Natural killer cell treated with Interleukin-12 subunit alpha and Interleukin-12 subunit beta and Interleukin-15 and Interleukin-18, amount 100 ng/mL, for 72 hours (primary cell): ENCODE data around the gene CGGBP1. TPM values are rescaled to one million over a fixed set of nuclear protein-coding genes. Genes with fewer than 3 reads are reported as not detected.
"Not testable (repeated sequence)": the region's sequence is repeated elsewhere in the genome, so short reads cannot be mapped to it uniquely, and the experiment has no call there.

Experiments
- ATAC-seq, 2 donors: fragments of 150-1000 bp; cut with Tn5 transposase in 1 of 2; sonication (Bioruptor Pico), chemical (Tn5 transposase) in 1 of 2; 2 replicates each; pipeline ENCODE4 v1.10.0; 2021
- DNase-seq: peaks from one replicate; pipeline ENCODE4 v3.0.0; 2022; ENCODE audit warnings: low spot score
- H3K27ac Mint-ChIP-seq, 2 donors: 1 replicate in 1 of 2; 2 replicates in 1 of 2; pipeline ENCODE4 v1.8.0; 2022; ENCODE audit warnings: mixed read lengths in 2 of 2, mild to moderate bottlenecking in 1 of 2, moderate library complexity in 1 of 2
- H3K27me3 Mint-ChIP-seq, 2 donors: 1 replicate in 1 of 2; 2 replicates in 1 of 2; pipeline ENCODE4 v1.8.0; 2022; ENCODE audit warnings: mixed read lengths in 2 of 2
- H3K36me3 Mint-ChIP-seq: one replicate; pipeline ENCODE4 v1.8.0; 2022; ENCODE audit warnings: mixed read lengths
- H3K4me1 Mint-ChIP-seq, 2 donors: 1 replicate in 1 of 2; 2 replicates in 1 of 2; pipeline ENCODE4 v1.8.0; 2022; ENCODE audit warnings: low read depth in 2 of 2, mixed read lengths in 2 of 2, mild to moderate bottlenecking in 1 of 2
- H3K4me3 Mint-ChIP-seq: one replicate; pipeline ENCODE4 v1.8.0; 2022; ENCODE audit warnings: mixed read lengths
- H3K9me3 Mint-ChIP-seq: 2 replicates; pipeline ENCODE4 v1.8.0; 2022; ENCODE audit warnings: mixed read lengths
- total RNA-seq, 2 donors: library from RNA; stranded (reverse); gene quantifications; one replicate each; pipeline ENCODE4 v1.2.3, GENCODE V29; 2022

CGGBP1 gene
- total RNA-seq, 2 donors from 2014 or later = 75.4 to 81.7 TPM

DNA sequence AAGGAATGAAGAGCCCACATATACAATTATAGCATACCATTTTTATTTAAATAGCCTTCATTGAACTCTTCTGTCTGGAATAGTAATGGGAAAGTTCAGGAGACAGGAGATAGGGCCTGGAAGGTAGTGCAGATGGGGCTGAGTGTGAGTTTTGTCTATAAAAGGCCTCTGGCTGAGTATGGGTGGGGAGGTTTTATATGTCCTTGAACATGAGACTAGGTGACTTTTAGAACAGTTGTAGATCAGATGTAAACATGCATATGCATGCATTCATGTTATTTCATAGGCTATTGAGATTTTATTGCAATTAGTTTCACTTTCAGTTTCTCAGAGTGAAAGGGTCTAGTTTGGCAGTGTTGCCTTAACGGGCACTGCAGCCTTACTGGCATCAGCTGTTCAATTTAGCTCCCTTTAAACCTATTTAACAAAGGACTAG, 27.1 kb downstream of the CGGBP1 start:
- H3K9me3 Mint-ChIP-seq = no peaks in the 10 kb centered on the region
- ATAC-seq (peak; percentile 84 to 86), DNase-seq (no peak)
- peak overlapping the region; percentile 73 to 83 for H3K27ac Mint-ChIP-seq
- peak overlapping the region; percentile 81 for H3K4me3 Mint-ChIP-seq
- no peaks in the 10 kb centered on the region for H3K36me3 Mint-ChIP-seq
- peaks cover 14 to 22% of the 10 kb centered on the region in 2 donors for H3K4me1 Mint-ChIP-seq
- no peaks in the 10 kb centered on the region for H3K27me3 Mint-ChIP-seq

DNA sequence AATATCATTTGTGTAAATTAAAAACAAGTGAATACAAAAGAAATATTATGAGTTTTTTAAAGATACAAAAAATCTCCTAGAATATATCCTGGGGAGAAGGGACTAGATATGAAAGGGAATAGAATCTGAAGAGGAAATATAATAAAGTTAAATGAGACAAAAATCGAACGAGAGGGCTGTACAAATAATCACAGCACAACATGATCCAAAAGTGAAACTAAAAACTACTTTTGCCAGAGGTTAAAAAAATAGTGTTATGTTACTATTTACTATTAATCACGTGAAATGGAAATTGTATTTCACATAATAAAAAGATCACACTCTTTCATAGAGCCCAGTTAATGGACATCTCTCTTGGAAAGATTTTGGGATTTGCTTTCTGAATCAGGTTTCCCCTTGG, 28.6 kb downstream of the CGGBP1 start:
- no peaks in the 10 kb centered on the region for H3K9me3 Mint-ChIP-seq
- H3K36me3 Mint-ChIP-seq = no peaks in the 10 kb centered on the region
- ATAC-seq (no peak), DNase-seq (no peak)
- H3K27me3 Mint-ChIP-seq = no peaks in the 10 kb centered on the region
- peaks cover 14 to 22% of the 10 kb centered on the region in 2 donors for H3K4me1 Mint-ChIP-seq
- H3K4me3 Mint-ChIP-seq = peak overlapping the region; percentile 68
- peak overlapping the region; percentile 32 to 49 for H3K27ac Mint-ChIP-seq

DNA sequence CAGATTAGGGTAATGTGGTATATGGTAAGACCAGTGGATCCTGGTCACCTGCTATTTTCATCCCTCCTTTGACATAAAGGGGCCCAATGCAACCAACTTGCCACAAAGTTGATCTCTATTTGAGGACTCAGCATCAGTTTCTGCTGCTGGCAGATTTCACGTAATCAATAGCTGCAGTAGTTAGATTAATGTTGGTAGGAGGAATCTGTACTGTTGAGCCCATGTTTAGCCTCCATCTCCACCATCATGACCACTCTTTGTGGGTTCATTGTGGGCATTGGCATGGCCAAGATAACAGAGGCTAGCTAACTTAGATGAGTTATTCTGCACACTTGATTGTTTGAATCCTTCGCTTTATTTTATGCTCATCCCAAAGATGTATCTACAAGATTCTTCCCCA, 29.9 kb downstream of the CGGBP1 start:
- DNase-seq (no peak), ATAC-seq (no peak)
- Mint-ChIP-seq H3K27ac (no peak overlapping the region), H3K4me3 (no peak overlapping the region), H3K27me3 (peaks cover 0 to under 1% of the 10 kb centered on the region in 2 donors), H3K4me1 (peaks cover 14 to 22% of the 10 kb centered on the region in 2 donors), H3K36me3 (no peaks in the 10 kb centered on the region), H3K9me3 (no peaks in the 10 kb centered on the region)

DNA sequence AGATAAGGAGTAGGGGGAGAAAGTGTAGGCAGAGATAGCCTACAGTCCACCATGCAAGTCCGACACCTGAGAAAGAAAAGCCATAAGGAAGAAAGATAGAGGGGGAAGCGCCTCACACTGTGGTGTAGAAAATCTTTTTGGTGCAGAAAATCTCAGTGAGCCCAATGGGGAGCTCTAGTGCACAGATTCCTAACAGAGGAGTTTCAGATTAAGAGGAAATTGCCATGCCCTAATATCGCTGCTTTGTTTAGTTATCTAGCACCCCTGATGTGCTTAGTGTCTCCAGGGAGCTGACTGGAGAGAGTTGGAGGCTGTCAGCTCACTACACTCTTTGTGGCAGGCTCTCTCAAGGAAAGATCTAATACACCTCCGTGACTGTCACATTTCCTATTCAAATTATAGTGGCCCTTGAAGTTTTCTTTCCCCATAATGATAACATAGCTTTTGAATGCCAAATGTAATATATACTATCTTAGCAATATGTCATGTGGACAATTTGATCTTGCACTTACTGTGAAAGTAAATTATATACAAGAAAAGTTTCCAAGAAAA, 33.7 kb downstream of the CGGBP1 start:
- no peaks in the 10 kb centered on the region for H3K36me3 Mint-ChIP-seq
- DNase-seq = no peak
- H3K27ac Mint-ChIP-seq = no peak overlapping the region
- no peaks in the 10 kb centered on the region for H3K9me3 Mint-ChIP-seq
- no peak overlapping the region for H3K4me3 Mint-ChIP-seq
- ATAC-seq = no peak
- peaks cover 5 to 8% of the 10 kb centered on the region in 2 donors for H3K4me1 Mint-ChIP-seq
- peaks cover 0 to 9% of the 10 kb centered on the region in 2 donors for H3K27me3 Mint-ChIP-seq

DNA sequence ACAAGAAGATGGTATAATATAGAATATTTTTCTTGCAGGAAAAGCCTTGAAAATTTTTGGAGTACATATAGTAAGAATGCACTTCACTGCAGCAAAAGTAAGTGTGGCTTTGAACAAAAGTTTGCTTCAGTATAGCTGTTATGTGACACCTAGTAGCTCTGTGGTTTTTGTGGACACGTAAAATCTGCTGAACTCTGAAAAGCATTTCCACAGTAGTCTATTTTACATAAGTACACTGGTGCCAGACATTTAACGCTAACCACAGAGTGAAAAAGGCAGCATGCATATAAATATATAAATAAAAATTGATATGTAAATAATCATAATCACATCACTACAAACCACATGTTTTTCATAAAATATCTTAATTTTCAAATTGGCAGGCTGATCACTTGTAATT, 39.8 kb downstream of the CGGBP1 start:
- Mint-ChIP-seq H3K4me3 (no peak overlapping the region), H3K4me1 (peaks cover 12 to 17% of the 10 kb centered on the region in 2 donors), H3K27ac (no peak overlapping the region), H3K27me3 (peaks cover 20 to 28% of the 10 kb centered on the region in 2 donors), H3K36me3 (no peaks in the 10 kb centered on the region), H3K9me3 (no peaks in the 10 kb centered on the region)
- DNase-seq (no peak), ATAC-seq (peak; percentile 65 to 81)

DNA sequence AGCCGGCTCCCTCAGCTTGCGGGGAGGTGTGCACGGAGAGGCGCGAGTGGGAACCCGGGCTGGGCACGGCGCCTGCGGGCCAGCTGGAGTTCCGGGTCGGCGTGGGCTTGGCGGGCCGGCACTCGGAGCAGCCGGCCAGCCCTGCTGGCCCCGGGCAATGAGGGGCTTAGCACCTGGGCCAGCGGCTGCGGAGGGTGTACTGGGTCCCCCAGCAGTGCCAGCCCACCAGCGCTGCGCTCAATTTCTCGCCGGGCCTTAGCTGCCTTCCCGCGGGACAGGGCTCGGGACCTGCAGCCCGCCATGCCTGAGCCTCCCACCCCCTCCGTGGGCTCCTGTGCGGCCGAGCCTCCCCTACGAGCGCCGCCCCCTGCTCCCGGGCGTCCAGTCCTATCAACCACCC, 43.1 kb downstream of the CGGBP1 start:
- H3K4me3 Mint-ChIP-seq, ATAC-seq, H3K9me3 Mint-ChIP-seq, H3K27ac Mint-ChIP-seq, DNase-seq, H3K36me3 Mint-ChIP-seq: not testable (repeated sequence)
- Mint-ChIP-seq H3K27me3 (peaks cover 20 to 22% of the 10 kb centered on the region in 2 donors), H3K4me1 (peaks cover 12 to 17% of the 10 kb centered on the region in 2 donors)

DNA sequence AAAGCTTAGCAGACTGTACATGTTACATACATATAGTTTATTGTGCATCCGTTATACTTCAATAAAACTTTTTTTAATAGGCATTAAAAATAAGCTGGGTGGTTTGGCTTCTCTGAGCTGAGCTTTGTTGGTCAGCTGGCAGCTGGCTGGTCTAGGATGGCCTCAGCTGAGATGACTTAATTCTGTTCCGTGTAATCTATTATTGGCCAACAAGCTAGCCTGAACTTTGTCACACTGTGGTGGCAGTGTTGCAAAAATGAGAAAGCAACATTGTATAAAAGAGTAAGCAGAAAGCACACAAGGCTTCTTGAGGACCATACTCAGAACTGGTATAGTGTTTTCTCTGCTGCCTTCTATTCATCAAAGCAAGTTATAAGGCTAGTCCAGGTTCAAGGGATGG, 45.2 kb downstream of the CGGBP1 start:
- Mint-ChIP-seq H3K4me3 (no peak overlapping the region), H3K27me3 (peaks cover 19 to 20% of the 10 kb centered on the region in 2 donors), H3K9me3 (no peaks in the 10 kb centered on the region), H3K27ac (no peak overlapping the region), H3K36me3 (no peaks in the 10 kb centered on the region), H3K4me1 (peaks cover 7 to 13% of the 10 kb centered on the region in 2 donors)
- DNase-seq = no peak
- no peak for ATAC-seq

DNA sequence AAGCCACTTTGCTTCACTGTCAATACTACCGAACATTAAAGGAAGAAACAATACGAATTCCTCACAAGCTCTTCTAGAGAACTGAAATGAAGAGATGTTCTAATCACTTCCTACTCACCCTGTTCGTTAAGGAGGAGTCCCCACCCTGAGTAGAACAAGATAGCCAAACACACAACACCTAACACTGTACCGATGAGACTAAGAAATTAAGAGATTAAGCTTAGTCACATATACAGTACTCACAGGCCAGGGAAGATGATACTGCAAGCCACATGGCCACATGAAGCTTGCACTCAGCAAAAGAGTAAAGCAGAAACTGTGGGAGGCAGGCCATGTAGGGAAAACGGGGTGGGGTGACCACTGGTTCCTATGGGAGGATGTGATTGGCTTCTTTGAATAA, 48.0 kb downstream of the CGGBP1 start:
- no peaks in the 10 kb centered on the region for H3K36me3 Mint-ChIP-seq
- no peak overlapping the region for H3K27ac Mint-ChIP-seq
- DNase-seq (no peak), ATAC-seq (no peak)
- H3K4me3 Mint-ChIP-seq = no peak overlapping the region
- no peaks in the 10 kb centered on the region for H3K4me1 Mint-ChIP-seq
- H3K9me3 Mint-ChIP-seq = no peaks in the 10 kb centered on the region
- H3K27me3 Mint-ChIP-seq = peaks cover 0 to 6% of the 10 kb centered on the region in 2 donors

DNA sequence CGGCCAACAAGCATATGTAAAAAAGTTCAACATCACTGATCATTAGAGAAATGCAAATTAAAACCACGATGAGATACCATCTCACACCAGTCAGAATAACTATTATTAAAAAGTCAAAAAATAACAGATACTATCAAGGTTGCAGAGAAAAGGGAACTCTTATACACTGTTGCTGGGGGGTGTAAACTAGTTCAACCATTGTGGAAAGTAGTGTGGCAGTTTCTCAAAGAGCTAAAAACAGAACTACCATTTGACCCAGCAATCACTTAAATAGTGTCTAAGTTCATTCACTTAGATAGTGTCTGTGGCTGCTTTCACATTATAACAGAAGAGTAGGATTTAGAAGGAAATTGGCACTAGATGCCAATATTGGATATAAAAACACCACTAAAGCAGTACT, 49.7 kb downstream of the CGGBP1 start:
- no peak for DNase-seq
- no peak for ATAC-seq
- Mint-ChIP-seq H3K4me3 (no peak overlapping the region), H3K27ac (no peak overlapping the region), H3K36me3 (no peaks in the 10 kb centered on the region), H3K4me1 (peaks cover 0 to 5% of the 10 kb centered on the region in 2 donors), H3K9me3 (no peaks in the 10 kb centered on the region), H3K27me3 (peaks cover 0 to 3% of the 10 kb centered on the region in 2 donors)

DNA sequence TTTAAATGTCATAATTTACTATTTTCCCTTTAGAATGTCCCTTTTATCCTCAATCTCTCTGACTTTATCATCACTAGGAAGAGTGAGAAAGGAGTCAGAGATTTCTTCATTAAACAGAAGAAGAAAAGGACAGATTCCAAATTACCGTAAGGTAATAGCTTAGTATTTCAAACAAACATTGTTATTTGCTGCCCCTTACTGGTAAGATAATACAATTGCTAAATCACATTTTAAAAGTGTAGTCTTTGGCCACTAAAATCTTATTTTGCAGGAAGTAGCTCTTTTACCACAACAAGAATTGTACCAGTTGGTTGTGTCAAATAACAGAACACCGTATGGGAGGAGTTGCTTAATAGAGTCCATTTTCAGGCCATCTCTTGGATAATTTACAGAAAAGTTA, 53.7 kb downstream of the CGGBP1 start:
- Mint-ChIP-seq H3K27me3 (peaks cover 0 to 4% of the 10 kb centered on the region in 2 donors), H3K9me3 (no peaks in the 10 kb centered on the region), H3K4me3 (no peak overlapping the region), H3K4me1 (peaks cover 0 to 5% of the 10 kb centered on the region in 2 donors), H3K36me3 (no peaks in the 10 kb centered on the region), H3K27ac (no peak overlapping the region)
- DNase-seq (no peak), ATAC-seq (no peak)

DNA sequence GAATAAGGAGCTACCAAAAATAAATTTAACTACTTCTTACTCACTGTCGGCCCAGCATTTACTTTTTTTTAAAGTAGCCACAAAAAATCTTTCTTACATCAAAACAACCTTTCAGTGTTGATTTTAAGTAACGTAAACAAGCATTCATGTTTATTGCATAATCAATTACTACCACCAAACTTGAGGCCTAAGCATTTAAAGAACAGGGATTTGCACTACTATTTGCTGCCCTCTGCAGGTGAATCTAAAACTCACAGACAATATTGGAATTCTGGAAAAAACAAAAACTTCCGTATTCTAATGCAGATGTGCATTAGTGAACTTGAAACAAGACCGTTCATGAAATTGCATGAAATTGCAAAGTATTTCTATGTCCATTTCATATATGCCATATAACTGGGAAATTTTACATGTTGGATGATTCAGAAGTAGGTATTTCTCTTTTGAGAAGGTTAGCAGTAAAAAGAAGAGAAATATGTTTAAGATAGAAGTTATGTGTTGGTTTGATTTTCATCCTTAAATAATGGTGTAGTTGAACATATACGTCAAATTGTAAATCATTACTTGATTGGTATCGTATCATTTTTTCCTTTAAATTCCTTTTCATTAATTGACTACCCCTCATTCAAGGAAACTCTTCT, 55.6 kb downstream of the CGGBP1 start:
- no peak overlapping the region for H3K4me3 Mint-ChIP-seq
- H3K27ac Mint-ChIP-seq = no peak overlapping the region
- peaks cover 0 to 5% of the 10 kb centered on the region in 2 donors for H3K4me1 Mint-ChIP-seq
- ATAC-seq (no peak), DNase-seq (no peak)
- H3K36me3 Mint-ChIP-seq = no peaks in the 10 kb centered on the region
- H3K9me3 Mint-ChIP-seq = no peaks in the 10 kb centered on the region
- peaks cover 0 to 4% of the 10 kb centered on the region in 2 donors for H3K27me3 Mint-ChIP-seq

DNA sequence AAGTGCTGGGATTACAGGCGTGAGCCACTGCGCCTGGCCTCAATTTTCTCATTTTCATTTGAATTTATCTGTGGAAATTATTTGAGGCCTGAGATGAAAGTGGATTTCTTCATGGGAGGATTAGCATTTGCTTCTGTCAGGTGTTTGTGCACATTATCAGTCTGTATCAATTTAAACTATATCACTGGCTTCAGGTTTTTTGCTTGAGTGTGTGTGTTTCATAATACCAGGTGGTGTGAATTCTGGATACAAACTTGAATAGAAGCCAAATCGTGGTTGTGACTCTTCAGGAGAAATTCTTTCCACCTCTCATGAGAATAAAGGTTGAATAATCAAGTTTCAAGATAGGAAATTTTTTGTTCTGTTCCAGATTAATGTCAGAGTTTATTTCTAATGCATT, 56.4 kb downstream of the CGGBP1 start:
- Mint-ChIP-seq H3K27me3 (peaks cover 0 to 4% of the 10 kb centered on the region in 2 donors), H3K9me3 (no peaks in the 10 kb centered on the region), H3K4me1 (peaks cover 5 to 12% of the 10 kb centered on the region in 2 donors), H3K4me3 (no peak overlapping the region), H3K36me3 (no peaks in the 10 kb centered on the region), H3K27ac (no peak overlapping the region)
- ATAC-seq (no peak), DNase-seq (no peak)
